Measurements from ENCODE around the gene SULT1A3. TPM values are rescaled to one million over a fixed set of nuclear protein-coding genes. Genes with fewer than 3 reads are reported as not detected.
"Not testable (repeated sequence)": the region's sequence is repeated elsewhere in the genome, so short reads cannot be mapped to it uniquely, and the experiment has no call there.

Gene SULT1A3
- total RNA-seq, 1 experiment from 2014 or later = 14.1 TPM

DNA sequence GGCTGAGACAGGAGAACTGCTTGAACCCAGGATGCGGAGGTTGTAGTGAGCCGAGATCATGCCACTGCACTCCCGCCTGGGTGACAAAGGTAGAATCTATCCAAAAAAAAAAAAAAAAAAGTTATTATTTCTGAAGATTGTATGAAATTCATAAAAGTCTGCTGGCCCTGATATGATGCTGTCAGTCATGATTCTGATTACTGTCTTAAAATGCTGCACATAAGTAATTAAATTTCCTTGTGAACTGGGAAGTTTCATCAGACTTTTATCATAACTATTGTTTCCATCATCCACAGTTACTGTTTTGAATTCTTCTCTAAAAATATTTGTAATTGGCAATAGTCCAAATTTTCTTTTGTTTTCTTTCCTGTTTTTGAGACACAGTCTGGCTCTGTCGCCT lies 49.3 kb downstream of the SULT1A3 start, which contains the start of gene NPIPB13:
Gene NPIPB13, minus strand, starts transcription at position 101 of the 400 bp plus-strand sequence. CDS start 2,906 bp downstream, outside the sequence.
- POLR2A ChIA-PET (ENCODE audit: low non-redundant PET); CTCF ChIA-PET; H3K4me1 ChIP-seq (ENCODE audit: insufficient read depth, low read length, poor library complexity, severe bottlenecking); H3K9me3 ChIP-seq (ENCODE audit: low read depth, low read length, poor library complexity, severe bottlenecking); H3K36me3 ChIP-seq (ENCODE audit: insufficient read depth, low read length, poor library complexity, severe bottlenecking); intact Hi-C loops (cut with micrococcal nuclease; ENCODE audit: unreplicated experiment); H3K4me3 ChIP-seq (ENCODE audit: low read depth, low read length, poor library complexity, severe bottlenecking); H3K27me3 ChIP-seq (replicated peaks; ENCODE audit: insufficient read depth, low read depth, low read length, poor library complexity); H3K27ac ChIP-seq (ENCODE audit: low read depth, low read length, poor library complexity, severe bottlenecking); BruUV-seq (replicated peaks); DNase-seq (ENCODE audit: low spot score): not testable (repeated sequence)

Other genes with a start within 250 kb of the SULT1A3 start
- 48.3 and 52.7 TPM in 2 replicates for gene TMEM219, start 237.2 kb upstream of the SULT1A3 start, total RNA-seq (2021)
- 49.9 and 50.2 TPM in 2 replicates for gene TAOK2, start 225.4 kb upstream of the SULT1A3 start, total RNA-seq (2021)
- 29.7 and 33.2 TPM in 2 replicates for gene HIRIP3, start 203.6 kb upstream of the SULT1A3 start, total RNA-seq (2021)
- gene INO80E, start 203.0 kb upstream of the SULT1A3 start, total RNA-seq (2021) = 115 and 120 TPM in 2 replicates
- 3.2 and 5.4 TPM in 2 replicates for gene DOC2A, start 188.2 kb upstream of the SULT1A3 start, total RNA-seq (2021)
- gene C16orf92, start 176.1 kb upstream of the SULT1A3 start, total RNA-seq (2021) = not detected in 2 replicates
- gene TLCD3B, start 168.0 kb upstream of the SULT1A3 start, total RNA-seq (2021) = 1.9 and 2.6 TPM in 2 replicates
- 1,552 and 1,729 TPM in 2 replicates for gene ALDOA, start 133.5 kb upstream of the SULT1A3 start, total RNA-seq (2021)
- 122 and 127 TPM in 2 replicates for gene PPP4C, start 123.3 kb upstream of the SULT1A3 start, total RNA-seq (2021)
- 0.49 and 0.85 TPM in 2 replicates for gene TBX6, start 107.3 kb upstream of the SULT1A3 start, total RNA-seq (2021)
- gene YPEL3, start 103.0 kb upstream of the SULT1A3 start, total RNA-seq (2021) = 4.7 and 9.1 TPM in 2 replicates
- 2.5 and 4.4 TPM in 2 replicates for gene GDPD3, start 85.7 kb upstream of the SULT1A3 start, total RNA-seq (2021)
- 59.5 and 74.6 TPM in 2 replicates for gene MAPK3, start 76.0 kb upstream of the SULT1A3 start, total RNA-seq (2021)
- 4.6 and 7.0 TPM in 2 replicates for gene CORO1A, start 15.7 kb upstream of the SULT1A3 start, total RNA-seq (2021)
- 180 and 225 TPM in 2 replicates for gene BOLA2B, start 5.6 kb upstream of the SULT1A3 start, total RNA-seq (2021)
- gene SLX1A, start 5.4 kb upstream of the SULT1A3 start, total RNA-seq (2021) = 15.5 and 20.0 TPM in 2 replicates
- gene NPIPB13, start 49.2 kb downstream of the SULT1A3 start, total RNA-seq (2021) = 9.3 and 14.2 TPM in 2 replicates
- gene CD2BP2, start 156.1 kb downstream of the SULT1A3 start, total RNA-seq (2021) = 67.6 and 72.5 TPM in 2 replicates
- 59.3 and 66.0 TPM in 2 replicates for gene TBC1D10B, start 171.2 kb downstream of the SULT1A3 start, total RNA-seq (2021)
- not detected in 2 replicates for gene MYL11, start 175.5 kb downstream of the SULT1A3 start, total RNA-seq (2021)
- gene SEPTIN1, start 183.3 kb downstream of the SULT1A3 start, total RNA-seq (2021) = 0.86 and 1.3 TPM in 2 replicates
- 21.6 and 22.0 TPM in 2 replicates for gene ZNF48, start 196.2 kb downstream of the SULT1A3 start, total RNA-seq (2021)
- 21.9 and 22.2 TPM in 2 replicates for gene ZNF771, start 208.4 kb downstream of the SULT1A3 start, total RNA-seq (2021)
- 92.5 and 111 TPM in 2 replicates for gene DCTPP1, start 230.8 kb downstream of the SULT1A3 start, total RNA-seq (2021)
- 54.2 and 55.2 TPM in 2 replicates for gene SEPHS2, start 246.6 kb downstream of the SULT1A3 start, total RNA-seq (2021)